Activated CD8-positive, alpha-beta memory T cell treated with anti-CD3 and anti-CD28 coated beads, Interleukin-2, amount 50 U/mL, for 24 hours (primary cell): ENCODE results near the gene ARIH2.
"Not testable (repeated sequence)": the region's sequence is repeated elsewhere in the genome, so short reads cannot be mapped to it uniquely, and the experiment has no call there.

Experiments
- DNase-seq: peaks from one replicate; pipeline ENCODE4 v3.0.0-alpha.2; 2020; ENCODE audit errors: extremely low read depth

The ARIH2 gene

DNA sequence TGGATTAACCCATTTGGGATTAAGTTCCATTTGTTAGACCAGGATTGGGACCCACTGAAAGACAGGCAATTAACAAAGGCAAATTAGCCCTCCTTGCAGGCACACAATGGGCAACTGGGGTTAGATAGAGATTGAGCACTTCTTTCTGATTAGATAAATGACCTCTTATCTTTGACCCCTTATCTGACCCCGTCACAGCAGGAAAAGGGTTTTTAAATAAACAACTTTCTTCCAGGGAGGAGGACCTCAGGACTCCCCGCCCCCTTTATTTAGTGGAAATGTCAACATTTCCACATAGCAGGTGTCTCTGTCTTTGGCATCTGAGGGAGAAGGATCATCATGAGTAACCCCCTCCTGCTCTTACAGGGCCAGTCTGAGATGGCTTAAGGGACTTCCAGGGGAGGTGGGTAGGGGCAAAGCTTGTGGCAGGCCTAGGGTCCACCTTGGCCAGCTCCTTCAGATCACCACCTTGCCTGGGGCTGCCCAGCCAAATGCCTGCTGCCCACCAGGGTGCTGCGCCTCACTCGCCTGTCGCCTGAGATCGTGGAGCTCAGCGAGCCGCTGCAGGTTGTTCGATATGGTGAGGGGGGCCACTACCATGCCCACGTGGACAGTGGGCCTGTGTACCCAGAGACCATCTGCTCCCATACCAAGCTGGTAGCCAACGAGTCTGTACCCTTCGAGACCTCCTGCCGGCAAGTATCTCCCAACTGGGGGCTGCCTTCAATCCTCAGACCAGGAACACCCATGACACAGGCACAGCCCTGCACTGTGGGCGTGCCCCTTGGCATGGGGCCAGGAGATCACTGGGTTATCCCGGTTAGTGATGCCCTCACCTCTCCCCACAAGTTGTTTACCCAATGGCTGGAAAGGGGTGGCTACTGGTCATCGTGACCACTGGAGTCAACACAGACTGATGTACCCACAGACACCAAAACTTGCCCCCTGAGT is 86.0 kb downstream of the ARIH2 start:
- no peak for DNase-seq

DNA sequence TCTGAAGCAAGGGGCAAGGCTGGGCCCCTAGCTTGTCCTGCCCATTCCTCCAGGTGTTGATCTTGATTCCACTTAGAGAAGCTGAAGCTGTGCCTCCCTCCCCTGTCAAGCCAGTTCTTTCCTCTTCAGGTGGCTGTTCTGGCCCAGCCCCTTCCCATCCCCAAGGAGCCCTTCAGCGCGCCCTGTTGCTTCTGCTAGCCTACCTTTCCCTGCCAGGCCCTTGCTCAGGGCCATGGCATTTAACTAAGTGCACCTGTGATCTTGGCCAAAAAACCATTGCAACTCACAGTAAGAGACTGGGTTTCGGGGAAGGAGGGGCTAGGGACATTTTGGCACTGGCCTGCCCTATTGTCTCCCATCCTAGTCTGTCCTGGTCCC is 86.7 kb downstream of the ARIH2 start:
- no peak for DNase-seq

DNA sequence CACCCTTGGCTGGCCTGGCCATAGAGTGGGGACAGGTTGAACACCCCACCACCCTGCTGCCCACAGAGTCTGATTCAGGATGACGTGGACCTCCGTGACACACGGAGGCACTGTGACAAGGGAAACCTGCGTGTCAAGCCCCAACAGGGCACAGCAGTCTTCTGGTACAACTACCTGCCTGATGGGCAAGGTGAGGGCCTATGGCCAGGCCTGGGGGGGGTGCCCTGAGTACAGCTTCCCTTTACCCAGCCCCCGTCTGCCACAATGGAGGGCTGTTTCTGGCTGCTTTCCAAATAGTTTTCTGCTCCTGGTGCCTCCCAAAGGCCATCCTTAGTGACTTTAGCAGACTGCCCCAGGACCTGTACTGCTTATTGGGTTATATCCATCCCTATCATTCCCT is 87.4 kb downstream of the ARIH2 start:
- no peak for DNase-seq

DNA sequence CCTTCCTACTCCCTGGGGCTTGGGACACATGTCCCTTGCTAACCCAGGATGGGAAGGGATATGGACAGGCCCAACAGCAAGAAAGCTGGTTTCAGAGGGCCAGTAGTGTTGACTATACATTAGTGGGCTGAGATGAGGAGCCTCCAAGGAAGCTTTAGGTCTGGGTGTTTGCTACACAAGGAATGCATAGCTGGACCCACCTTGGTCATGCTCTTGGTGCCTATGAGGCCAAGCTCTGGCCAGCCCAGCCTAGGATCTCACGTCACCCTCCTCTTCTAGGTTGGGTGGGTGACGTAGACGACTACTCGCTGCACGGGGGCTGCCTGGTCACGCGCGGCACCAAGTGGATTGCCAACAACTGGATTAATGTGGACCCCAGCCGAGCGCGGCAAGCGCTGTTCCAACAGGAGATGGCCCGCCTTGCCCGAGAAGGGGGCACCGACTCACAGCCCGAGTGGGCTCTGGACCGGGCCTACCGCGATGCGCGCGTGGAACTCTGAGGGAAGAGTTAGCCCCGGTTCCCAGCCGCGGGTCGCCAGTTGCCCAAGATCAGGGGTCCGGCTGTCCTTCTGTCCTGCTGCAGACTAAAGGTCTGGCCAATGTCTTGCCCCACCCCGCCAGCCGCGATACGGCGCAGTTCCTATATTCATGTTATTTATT is 87.9 kb downstream of the ARIH2 start:
- DNase-seq: no peak

DNA sequence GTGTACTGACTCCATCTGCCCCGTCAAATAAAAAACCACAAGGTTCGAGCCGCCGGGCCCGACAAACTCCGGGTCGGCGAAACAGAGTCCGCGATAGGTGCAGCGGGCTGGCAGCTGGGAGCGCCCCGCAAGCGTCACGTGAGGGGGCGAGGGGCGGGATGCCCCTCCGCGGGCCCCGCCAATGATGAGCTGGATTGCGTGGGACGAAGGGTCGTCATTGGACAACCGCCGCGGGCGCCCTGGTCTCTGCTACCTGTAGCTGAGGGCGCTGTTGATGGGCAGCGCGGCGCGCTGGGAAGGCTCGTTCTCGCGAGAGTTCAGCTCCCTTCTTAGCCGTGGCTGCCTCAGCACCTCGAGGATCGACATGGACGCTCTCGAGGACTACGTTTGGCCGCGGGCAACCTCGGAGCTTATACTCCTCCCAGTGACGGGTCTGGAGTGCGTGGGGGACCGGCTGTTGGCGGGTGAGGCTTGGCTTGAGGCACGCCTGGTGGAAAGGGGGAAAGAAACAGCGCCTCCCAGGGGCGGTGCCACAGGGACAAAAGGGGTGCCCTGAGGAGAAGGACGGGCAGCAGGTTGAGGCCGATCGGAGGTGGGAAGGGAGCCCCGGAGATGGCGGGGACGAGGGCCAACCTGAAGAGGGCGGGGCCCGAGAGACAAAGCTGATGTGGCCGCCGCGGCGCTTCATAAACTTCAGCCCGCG is 88.6 kb downstream of the ARIH2 start, which contains the start of gene WDR6:
TSS of gene WDR6 (plus strand) at position 324 of the 703 bp plus-strand sequence. CDS start at position 365, 41 bp downstream.
- peak; percentile 96 for DNase-seq

DNA sequence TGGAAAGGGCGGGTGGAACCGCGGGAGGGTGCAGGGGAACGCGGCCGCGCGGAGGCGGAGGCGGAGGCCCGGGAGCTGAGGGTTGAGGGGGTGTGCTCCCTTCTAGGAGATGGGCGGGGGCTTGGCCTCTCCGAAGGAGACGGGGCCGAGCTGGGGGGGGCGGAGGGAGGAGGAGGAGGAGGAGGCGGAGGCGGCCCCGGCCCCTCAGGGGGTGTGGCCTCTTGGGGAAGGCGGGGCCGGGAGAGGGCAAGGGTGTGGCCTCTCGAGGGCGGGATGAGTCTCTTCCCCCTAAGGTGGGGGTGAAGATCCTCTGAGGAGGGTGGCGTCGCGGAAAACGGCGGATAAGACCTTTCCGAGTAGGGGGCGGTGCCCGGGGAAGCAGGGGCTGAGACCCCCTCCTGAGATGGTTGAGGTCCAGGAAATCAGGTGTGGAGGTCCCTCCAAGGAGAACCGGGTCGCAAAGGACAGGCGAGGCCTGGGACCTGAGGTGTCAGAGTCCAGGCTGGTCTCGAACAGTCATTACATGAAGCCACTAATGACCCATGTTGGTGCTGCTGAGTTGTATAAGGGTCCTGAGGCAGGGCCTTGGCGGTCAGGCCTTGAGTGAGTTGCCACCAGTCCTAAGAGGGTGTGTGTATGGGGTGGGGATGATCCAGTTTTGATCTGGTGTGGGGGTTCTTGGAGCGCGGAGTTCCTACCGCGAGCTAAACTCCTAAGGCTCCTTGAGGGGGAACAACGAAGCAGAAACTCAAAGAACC is 89.3 kb downstream of the ARIH2 start:
- peak; percentile 51 for DNase-seq

DNA sequence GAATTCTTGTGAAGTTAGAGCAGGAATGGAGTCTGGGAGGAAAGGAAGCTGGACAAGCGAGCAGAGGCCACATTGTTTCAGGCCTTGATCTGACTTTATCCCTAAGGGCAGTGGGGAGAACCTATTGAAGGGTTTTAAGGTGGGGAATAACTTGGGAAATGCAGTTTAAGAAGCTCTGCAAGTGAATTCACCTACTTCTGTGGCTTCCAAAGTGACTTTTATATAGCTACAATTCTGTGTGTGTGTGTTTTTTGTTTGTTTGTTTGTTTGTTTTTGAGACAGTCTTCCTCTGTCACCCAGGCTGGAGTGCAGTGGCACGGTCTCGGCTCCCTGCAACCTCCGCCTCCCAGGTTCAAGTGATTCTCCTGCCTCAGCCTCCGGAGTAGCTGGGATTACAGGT is 90.0 kb downstream of the ARIH2 start:
- not testable (repeated sequence) for DNase-seq

DNA sequence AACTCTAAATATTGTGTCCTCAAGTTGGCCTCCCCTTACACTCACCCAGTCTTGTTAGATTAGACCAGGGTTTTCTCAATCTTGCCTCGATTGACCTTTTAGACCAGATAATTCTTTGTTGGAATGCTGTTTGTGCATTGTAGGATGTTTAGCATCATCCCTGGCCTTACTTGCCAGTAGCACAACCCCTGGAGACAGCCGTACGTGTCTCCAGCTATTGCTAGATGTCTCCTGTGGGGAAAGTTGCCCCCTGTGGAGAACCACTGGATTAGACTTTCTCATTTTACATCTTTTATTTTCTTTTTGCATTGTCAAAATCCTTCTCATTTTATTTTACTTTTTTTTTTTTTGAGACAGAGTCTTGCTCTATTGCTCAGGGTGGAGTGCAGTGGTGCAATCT is 90.8 kb downstream of the ARIH2 start:
- no peak for DNase-seq

DNA sequence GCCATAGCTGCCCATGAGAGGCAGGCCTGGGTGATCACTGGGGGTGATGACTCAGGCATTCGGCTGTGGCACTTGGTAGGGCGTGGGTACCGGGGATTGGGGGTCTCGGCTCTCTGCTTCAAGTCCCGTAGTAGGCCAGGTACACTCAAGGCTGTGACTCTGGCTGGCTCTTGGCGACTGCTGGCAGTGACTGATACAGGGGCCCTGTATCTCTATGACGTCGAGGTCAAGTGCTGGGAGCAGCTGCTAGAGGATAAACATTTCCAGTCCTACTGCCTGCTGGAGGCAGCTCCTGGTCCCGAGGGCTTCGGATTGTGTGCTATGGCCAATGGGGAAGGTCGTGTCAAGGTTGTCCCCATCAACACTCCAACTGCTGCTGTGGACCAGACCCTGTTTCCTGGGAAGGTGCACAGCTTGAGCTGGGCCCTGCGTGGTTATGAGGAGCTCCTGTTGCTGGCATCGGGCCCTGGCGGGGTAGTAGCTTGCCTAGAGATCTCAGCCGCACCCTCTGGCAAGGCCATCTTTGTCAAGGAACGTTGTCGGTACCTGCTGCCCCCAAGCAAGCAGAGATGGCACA is 93.9 kb downstream of the ARIH2 start:
- no peak for DNase-seq

DNA sequence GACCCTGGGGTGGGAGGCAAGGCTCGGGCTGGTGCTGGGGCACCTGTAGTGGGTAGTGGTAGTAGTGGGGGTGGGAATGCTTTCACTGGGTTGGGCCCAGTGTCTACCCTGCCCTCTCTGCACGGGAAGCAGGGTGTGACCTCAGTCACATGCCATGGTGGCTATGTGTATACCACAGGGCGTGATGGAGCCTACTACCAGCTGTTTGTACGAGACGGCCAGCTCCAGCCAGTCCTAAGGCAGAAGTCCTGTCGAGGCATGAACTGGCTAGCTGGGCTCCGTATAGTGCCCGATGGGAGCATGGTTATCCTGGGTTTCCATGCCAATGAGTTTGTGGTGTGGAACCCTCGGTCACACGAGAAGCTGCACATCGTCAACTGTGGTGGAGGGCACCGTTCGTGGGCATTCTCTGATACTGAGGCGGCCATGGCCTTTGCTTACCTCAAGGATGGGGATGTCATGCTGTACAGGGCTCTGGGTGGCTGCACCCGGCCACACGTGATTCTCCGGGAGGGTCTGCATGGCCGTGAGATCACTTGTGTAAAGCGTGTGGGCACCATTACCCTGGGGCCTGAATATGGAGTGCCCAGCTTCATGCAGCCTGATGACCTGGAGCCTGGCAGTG is 94.6 kb downstream of the ARIH2 start:
- no peak for DNase-seq

DNA sequence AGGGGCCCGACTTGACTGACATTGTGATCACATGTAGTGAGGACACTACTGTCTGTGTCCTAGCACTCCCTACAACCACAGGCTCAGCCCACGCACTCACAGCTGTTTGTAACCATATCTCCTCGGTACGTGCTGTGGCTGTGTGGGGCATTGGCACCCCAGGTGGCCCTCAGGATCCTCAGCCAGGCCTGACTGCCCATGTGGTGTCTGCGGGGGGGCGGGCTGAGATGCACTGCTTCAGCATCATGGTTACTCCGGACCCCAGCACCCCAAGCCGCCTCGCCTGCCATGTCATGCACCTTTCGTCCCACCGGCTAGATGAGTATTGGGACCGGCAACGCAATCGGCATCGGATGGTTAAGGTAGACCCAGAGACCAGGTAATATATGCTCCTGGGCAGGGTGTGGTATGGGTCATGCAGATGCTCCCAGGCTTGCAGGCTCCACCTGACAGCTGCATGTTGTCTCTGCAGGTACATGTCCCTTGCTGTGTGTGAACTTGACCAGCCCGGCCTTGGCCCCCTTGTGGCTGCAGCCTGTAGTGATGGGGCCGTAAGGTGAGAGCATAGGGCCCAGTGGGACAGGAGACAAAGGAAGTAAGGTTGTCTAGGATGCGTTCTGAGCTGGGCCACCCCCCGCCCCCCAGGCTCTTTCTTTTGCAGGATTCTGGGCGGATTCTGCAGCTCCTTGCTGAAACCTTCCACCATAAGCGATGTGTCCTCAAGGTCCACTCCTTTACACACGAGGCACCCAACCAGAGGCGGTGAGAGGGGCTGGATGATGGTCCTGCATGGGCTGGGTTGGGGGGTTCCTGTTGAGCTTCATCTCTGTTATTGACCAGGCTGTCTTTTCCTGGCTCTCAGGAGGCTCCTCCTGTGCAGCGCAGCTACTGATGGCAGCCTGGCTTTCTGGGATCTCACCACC is 95.4 kb downstream of the ARIH2 start:
- DNase-seq: no peak

DNA sequence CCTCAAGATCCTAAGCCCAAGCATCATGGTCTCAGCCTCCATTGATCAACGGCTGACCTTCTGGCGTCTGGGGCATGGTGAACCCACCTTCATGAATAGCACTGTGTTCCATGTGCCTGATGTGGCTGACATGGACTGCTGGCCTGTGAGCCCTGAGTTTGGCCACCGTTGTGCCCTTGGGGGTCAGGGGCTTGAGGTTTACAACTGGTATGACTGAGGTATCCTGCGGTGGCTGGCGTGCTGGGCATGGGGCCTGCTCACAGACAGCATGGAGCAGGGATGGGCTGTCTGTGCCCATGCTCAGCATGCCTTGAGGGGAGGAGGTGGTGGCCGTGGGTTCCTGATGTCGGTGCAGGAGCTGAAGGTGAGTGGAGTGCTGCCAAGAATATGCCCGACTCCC is 96.4 kb downstream of the ARIH2 start:
- DNase-seq: no peak

DNA sequence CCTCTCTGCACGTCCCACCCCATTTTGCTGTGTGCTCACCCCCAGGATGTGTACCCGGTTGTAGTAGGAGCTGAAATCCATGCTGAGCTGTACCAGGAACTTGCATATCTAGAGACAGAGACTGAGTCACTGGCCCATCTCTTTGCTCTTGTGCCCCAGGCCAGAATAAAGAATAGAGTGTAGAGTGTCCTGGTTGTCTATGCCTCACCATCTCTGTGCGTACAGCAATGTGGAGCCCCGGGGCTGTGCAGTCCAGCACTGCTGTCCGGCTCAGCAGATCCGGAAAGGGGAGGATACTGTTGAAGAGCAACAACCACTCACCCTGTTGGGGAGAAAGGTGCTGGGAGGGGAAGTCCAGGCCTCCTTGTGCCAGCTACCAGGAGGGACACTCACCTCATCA is 97.1 kb downstream of the ARIH2 start:
- DNase-seq: no peak

DNA sequence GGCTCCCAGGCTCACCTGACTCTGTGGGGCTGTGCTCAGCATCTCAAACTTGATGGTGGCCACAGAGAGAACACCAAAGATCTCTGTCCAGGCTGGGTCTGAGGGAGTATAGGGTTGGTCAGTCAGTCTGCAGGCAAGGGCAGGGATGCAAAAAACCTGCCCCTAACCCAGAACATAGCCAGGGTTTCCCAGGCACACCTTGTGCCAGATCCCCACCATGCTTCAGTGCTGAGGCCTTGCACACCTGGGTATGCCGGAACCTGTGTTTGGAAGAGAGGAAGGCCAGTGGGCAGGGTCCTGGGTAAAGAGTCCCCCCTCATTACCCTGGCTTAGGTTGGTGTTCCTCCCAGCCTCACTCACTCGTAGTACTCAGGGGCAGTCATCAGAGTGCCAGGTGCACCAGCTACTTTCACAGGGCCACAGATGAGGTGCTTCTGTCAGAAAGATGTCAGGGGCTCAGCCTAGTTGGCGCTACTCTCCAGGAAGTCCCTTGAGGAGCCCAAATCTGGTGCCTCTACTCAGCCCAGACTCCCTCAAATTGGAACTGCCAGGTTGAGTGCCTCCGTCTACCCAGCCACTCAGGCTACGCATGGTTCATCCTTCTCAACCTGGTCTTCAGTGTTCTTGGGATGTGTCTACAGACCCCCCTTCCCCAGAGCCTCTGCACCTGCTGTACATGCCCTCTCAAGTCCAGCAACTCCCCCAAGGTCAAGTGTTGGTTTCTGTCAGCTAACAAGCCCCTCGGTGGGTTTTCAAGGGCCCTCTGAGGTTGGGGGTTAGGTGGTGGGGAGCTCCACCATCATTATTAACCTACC is 98.0 kb downstream of the ARIH2 start:
- no peak for DNase-seq

DNA sequence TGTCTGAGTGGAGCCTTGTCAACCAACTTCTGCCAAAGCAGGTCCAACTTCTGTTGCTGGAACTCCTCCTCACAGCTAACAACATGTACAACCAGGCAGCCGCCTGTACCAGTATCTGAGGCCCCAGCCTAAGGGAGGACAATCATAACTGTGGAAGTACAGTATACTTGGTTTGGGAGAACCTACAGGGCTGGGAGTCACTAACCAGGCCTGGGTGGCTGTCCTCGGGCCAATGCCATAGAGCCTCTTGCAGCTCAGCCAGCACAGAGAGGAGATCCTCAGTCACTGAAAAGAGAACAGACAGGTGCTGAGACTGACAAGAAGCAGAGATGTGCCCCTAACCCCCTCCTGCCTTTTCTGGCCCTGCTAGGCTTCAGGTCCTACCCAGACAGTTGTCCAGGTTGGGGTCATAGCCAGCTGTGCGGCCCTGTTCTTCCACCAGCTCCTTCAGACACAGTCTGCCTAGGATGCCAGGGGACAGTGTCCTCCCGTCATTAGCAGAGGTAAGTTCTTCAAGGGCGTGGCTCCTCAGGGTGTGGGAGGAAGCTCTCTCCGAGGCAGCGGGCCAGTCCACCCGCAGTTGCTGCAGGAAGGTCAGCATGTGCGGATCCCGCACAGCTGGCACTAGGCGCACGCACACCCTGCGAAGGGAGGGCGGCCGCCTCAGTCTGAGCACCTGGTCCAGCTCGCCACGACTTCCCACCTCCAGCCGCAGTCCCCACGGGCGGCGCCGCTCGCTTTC is 98.8 kb downstream of the ARIH2 start:
- no peak for DNase-seq

DNA sequence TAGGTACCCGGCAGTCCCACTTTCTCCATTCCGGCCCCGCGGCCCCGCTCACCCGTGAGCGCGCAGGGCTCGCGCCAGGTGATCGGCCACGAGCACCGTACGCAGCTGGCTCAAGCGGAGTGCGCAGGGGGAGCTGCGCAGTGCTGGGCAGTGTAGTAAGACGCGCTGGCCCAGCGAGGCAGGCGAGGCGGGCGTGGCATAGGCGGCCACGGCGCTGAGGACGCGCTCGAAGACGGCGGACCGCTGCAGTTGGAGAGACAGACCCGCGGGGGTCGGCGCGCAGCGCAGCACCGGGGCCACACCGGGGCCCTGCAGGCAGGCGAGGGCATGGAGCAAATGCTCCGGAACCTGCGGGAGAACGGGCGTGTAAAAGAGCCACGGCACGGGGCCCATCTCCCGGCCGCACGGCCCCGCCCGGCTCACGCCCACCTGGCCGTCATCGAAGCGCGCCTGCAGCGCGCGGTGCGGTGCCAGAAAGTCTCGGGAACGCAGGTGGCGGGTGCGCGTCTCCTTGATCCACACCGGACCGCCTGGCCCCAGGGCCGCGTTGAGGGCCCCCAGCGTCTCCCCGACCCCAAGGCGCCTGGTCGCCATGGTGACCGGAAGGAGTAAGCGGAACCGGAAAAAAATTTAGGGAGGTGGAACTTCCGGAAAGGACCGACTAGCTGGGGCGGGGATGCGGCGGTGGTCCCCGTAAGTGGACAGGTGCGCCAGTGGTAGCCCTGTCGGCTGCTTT is 99.5 kb downstream of the ARIH2 start, which contains the start of gene DALRD3:
TSS of gene DALRD3 (minus strand) at position 610 of the 736 bp plus-strand sequence. CDS start at position 594, 16 bp downstream.
- peak; percentile 30 for DNase-seq

DNA sequence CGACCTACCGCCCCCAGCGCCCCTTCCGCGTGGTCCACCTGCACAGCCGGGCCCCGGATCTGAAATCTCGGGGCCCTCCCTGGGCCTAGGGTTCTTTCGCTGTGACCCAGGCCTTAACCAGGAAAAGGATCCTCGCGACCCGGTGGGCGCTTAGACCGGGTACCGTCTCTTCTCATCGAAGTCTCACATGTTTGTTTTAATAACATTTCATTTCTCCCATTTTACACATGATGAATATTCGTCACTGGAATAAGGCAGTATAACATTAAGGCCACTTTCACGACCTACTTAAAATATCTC is 100.0 kb downstream of the ARIH2 start:
- no peak for DNase-seq

DNA sequence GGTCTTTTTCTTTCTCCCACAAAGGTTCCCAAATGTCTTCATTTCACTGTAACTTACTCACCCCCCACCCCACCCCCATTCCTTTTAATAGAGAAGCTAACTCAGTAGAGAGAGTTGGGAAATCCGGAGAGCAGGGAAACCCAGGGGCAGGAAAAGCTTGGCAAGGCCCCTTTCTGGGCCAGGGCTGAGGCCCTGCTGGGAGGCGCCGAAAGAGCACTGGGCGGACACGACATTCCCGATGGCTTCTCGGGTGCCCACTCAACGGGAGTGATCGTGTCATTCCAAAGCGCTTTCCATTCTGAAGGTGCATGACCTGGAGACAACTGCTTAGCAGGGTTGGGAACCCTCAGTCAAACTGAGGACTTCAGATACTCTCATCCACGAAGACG is 101.3 kb downstream of the ARIH2 start:
- DNase-seq: no peak
